Heart left ventricle (tissue), 16 donors: ENCODE data around the gene AEBP2. TPM values are rescaled to one million over a fixed set of nuclear protein-coding genes. Genes with fewer than 3 reads are reported as not detected.
A peak's percentile ranks its signal among the peaks of the same experiment; 100 is the strongest.

ENCODE experiments used
- ATAC-seq, 4 donors: fragments of 200-7000 bp; cut with Tn5 transposase; one replicate each; pipeline ENCODE4 v1.9.1; 2020 to 2022; ENCODE audit warnings: moderate library complexity in 4 of 4, mild to moderate bottlenecking in 3 of 4, moderate number of reproducible peaks in 1 of 4
- DNase-seq, 5 donors: peaks; one replicate each; pipeline ENCODE4 v3.0.0-alpha.2; 2020
- H3K27ac ChIP-seq, 12 donors: fragments of 200-600 bp; sonication (generic) in 4 of 12; one replicate each; pipeline versions ENCODE4 v1.5.0 to v1.8.0; 2016 to 2022; ENCODE audit warnings: mild to moderate bottlenecking in 2 of 12
- H3K27me3 ChIP-seq, 9 donors: fragments of 200-600 bp; sonication (generic) in 2 of 9; one replicate each; pipeline versions ENCODE4 v1.5.1 to v1.8.0; 2016 to 2022; ENCODE audit warnings: mild to moderate bottlenecking in 3 of 9
- H3K36me3 ChIP-seq, 9 donors: fragments of 200-600 bp; sonication (generic) in 2 of 9; one replicate each; pipeline versions ENCODE4 v1.5.0 to v1.8.0; 2018 to 2022; ENCODE audit warnings: mild to moderate bottlenecking in 2 of 9
- H3K4me1 ChIP-seq, 12 donors: fragments of 200-600 bp; sonication (generic) in 4 of 12; one replicate each; pipeline versions ENCODE4 v1.5.0 to v1.8.0; 2016 to 2022; ENCODE audit warnings: mild to moderate bottlenecking in 3 of 12
- H3K4me3 ChIP-seq, 12 donors: fragments of 200-600 bp; sonication (generic) in 4 of 12; one replicate each; pipeline versions ENCODE4 v1.5.0 to v1.8.0; 2017 to 2022; ENCODE audit warnings: mild to moderate bottlenecking in 9 of 12, moderate library complexity in 4 of 12
- H3K9me3 ChIP-seq, 12 donors: fragments of 200-600 bp; sonication (generic) in 4 of 12; one replicate each; pipeline versions ENCODE4 v1.5.0 to v1.8.0; 2016 to 2022; ENCODE audit warnings: mild to moderate bottlenecking in 1 of 12
- CTCF ChIP-seq, 12 donors: fragments of 200-600 bp; sonication (generic) in 4 of 12; IDR thresholded peaks; one replicate each; pipeline versions ENCODE4 v1.5.0 to v1.8.0; 2018 to 2022; ENCODE audit warnings: antibody characterized with exemption in 12 of 12, mild to moderate bottlenecking in 5 of 12
- POLR2A ChIP-seq, 2 donors: fragments of 450-650 bp; IDR thresholded peaks; one replicate each; pipeline ENCODE4 v1.6.1; 2017; ENCODE audit warnings: antibody characterized with exemption in 2 of 2, mild to moderate bottlenecking in 2 of 2, moderate library complexity in 2 of 2
- WGBS, 4 donors: extraction: QIAGEN DNeasy Blood & Tissue Kit in 2 of 4; methylation state at CpG; one replicate each; pipeline versions ENCODE4 v1.1.5 to v1.1.7; 2013 to 2018; 5-methylcytosine and 5-hydroxymethylcytosine counted together
- intact Hi-C, 10 donors: fragments of 100-400 bp; cut with DNase I; formaldehyde crosslinking; loops; one replicate each; pipeline versions ENCODE4 v1.11.1 to v1.14.2; 2022
- polyA plus RNA-seq, 2 donors: library from polyadenylated mRNA; stranded (reverse); fragments of 200-250 nt; gene quantifications; one replicate each; pipeline ENCODE4 v1.2.3, GENCODE V29; 2013
- total RNA-seq, 9 donors: library from RNA; depleted of rRNA in 2 of 9; stranded (reverse); fragments of >200 nt in 2 of 9; fragmentation: NEBNext Ultra II Directional in 3 of 9; extraction: Animal tissue kit (Norgen Biotek cat#: 25700) in 3 of 9; gene quantifications; one replicate each; pipeline versions ENCODE4 v1.1.0 to v1.2.4, GENCODE V29; 2016 to 2023
- donor health status: ischemic (EF 13 %, LVEDD 7.1; RV severe dilation, severe dysfunction).
- donor health status: healthy with polysubstance abuse.
- donor health status: DM: no; HTN: yes; CAD: no.
- donor health status: DM: no; HTN: no; CAD: no.
- donor health status: ischemic (EF 25% LVEDD 6.9; RV normal size, moderate dysfunction).
- donor health status: ischemic (EF 25% LVEDD 5.7; RV mildly dilated, moderate dysfunction).
- donor health status: healthy.
- donor health status: DM: yes; HTN: yes; CAD: no.
- donor health status: ischemic (EF 35%, LVEDD 5.7; RV mildly dilated, moderate dysfunction).
- donor health status: nonischemic (EF 11% LVEDD 7.7; RV severe dilation, severe dysfunction).
- donor health status: DM: yes; HTN: yes; CAD: no.
- donor health status: PGD.
- donor health status: ischemic (EF 29% LVEDD 5.4; RV normal size, mild dysfunction).
- donor health status: nonischemic (EF 23%, LVEDD 6.1; RV moderate dilation, normal function).

The AEBP2 gene
- total and polyA plus RNA-seq, 11 donors, result 7.6 to 36.5 (median 22.1) TPM

- 90 to 97% (median 95%) methylated on average over 1 of the region's 1 CpG for WGBS, 4 donors
These were observed 41.2 kb downstream of the AEBP2 start for GRCh38 chr12:19480459-19480858.

GRCh38 chr12:19482036-19482435 is 42.7 kb downstream of the AEBP2 start:
- Histone ChIP-seq H3K27me3 (no peaks in the 10 kb centered on the region), H3K4me3 (no peak overlapping the region), H3K4me1 (peaks cover 0 to 33% (median 16%) of the 10 kb centered on the region in 12 donors), H3K36me3 (peaks cover 0 to 33% (median 0%) of the 10 kb centered on the region in 9 donors), H3K27ac (peak overlapping the region in 1 of 12 donors; percentile 54), H3K9me3 (peaks cover 0 to 25% (median 12%) of the 10 kb centered on the region in 12 donors)
- TF ChIP-seq CTCF (IDR thresholded peaks at IDR 0.05) (no peak), POLR2A (IDR thresholded peaks at IDR 0.05) (no peak)
- ATAC-seq (peak in 2 of 4 donors; percentile 18 to 21), DNase-seq (no peak)
- intact Hi-C loops, result loop anchor here in 1 of 10 donors (1.0 kb wide), 1 partner anchor 40 kb away; no protein-coding TSS in a partner anchor
- 69 to 83% (median 80%) methylated on average over 3 of the region's 3 CpGs for WGBS, 4 donors

More at GRCh38 chr12:19480459-19480858, 41.2 kb downstream of the AEBP2 start:
- no peak overlapping the region for H3K4me3 ChIP-seq
- peaks cover 0 to 35% (median under 1%) of the 10 kb centered on the region in 9 donors for H3K36me3 ChIP-seq
- DNase-seq, result no peak
- intact Hi-C loops, result no loop called here
- no peak for ATAC-seq
- no peak overlapping the region for H3K27ac ChIP-seq
- TF ChIP-seq POLR2A (IDR thresholded peaks at IDR 0.05) (no peak), CTCF (IDR thresholded peaks at IDR 0.05) (no peak)
- H3K9me3 ChIP-seq, result peaks cover 0 to 25% (median 12%) of the 10 kb centered on the region in 12 donors
- H3K27me3 ChIP-seq, result no peaks in the 10 kb centered on the region
- H3K4me1 ChIP-seq, result peaks cover 0 to 33% (median 16%) of the 10 kb centered on the region in 12 donors

- Histone ChIP-seq H3K9me3 (peaks cover 0 to 25% (median 12%) of the 10 kb centered on the region in 12 donors), H3K27me3 (no peaks in the 10 kb centered on the region), H3K36me3 (peaks cover 0 to 33% (median 0%) of the 10 kb centered on the region in 9 donors), H3K27ac (peak overlapping the region in 1 of 12 donors; percentile 54), H3K4me3 (peak overlapping the region in 1 of 12 donors; percentile 6), H3K4me1 (peaks cover 0 to 33% (median 16%) of the 10 kb centered on the region in 12 donors)
- WGBS, 4 donors, result 82 to 87% (median 85%) methylated on average over 7 to 9 of the region's 9 CpGs
- intact Hi-C loops, result loop anchor here in 1 of 10 donors (1.0 kb wide), 1 partner anchor 40 kb away; no protein-coding TSS in a partner anchor
- TF ChIP-seq POLR2A (IDR thresholded peaks at IDR 0.05), result no peak
- TF ChIP-seq CTCF (IDR thresholded peaks at IDR 0.05), result no peak
- DNase-seq (peak in 1 of 5 donors; percentile 41), ATAC-seq (peak; percentile 33 to 81 (median 54))
These were observed 43.3 kb downstream of the AEBP2 start for GRCh38 chr12:19482551-19483109.

- DNase-seq (no peak), ATAC-seq (no peak)
- 72 to 83% (median 80%) methylated on average over 4 of the region's 4 CpGs for WGBS, 4 donors
- H3K27me3 ChIP-seq, result no peaks in the 10 kb centered on the region
- TF ChIP-seq POLR2A (IDR thresholded peaks at IDR 0.05) (no peak), CTCF (IDR thresholded peaks at IDR 0.05) (no peak)
- H3K36me3 ChIP-seq, result peaks cover 0 to 29% (median 0%) of the 10 kb centered on the region in 9 donors
- H3K4me1 ChIP-seq, result peaks cover 0 to 33% (median 16%) of the 10 kb centered on the region in 12 donors
- no peak overlapping the region for H3K4me3 ChIP-seq
- H3K27ac ChIP-seq, result peak overlapping the region in 1 of 12 donors; percentile 54
- peaks cover 0 to 25% (median 12%) of the 10 kb centered on the region in 12 donors for H3K9me3 ChIP-seq
- intact Hi-C loops, result no loop called here
These were observed 44.4 kb downstream of the AEBP2 start for GRCh38 chr12:19483727-19484126.
